Subcutaneous adipose tissue (tissue), 4 donors: ENCODE results near the gene MARCHF3. TPM values are rescaled to one million over a fixed set of nuclear protein-coding genes. Genes with fewer than 3 reads are reported as not detected.

Experiments used
- total RNA-seq, 4 donors: library from RNA; depleted of rRNA; stranded (reverse); fragments of >200 nt; gene quantifications; one replicate each; pipeline ENCODE4 v1.1.0, GENCODE V29; 2016
- TF ChIP-seq, protein P1 (sequence below): fragments of 450-650 bp; IDR thresholded peaks from one replicate; pipeline ENCODE4 v1.5.1; 2016; ENCODE audit warnings: low read depth, mild to moderate bottlenecking, control low read depth, antibody characterized with exemption, moderate library complexity

MARCHF3 gene
- total RNA-seq, 4 donors from 2014 or later = 5.8 to 30.7 (median 14.6) TPM

- TF ChIP-seq, protein P1, sequence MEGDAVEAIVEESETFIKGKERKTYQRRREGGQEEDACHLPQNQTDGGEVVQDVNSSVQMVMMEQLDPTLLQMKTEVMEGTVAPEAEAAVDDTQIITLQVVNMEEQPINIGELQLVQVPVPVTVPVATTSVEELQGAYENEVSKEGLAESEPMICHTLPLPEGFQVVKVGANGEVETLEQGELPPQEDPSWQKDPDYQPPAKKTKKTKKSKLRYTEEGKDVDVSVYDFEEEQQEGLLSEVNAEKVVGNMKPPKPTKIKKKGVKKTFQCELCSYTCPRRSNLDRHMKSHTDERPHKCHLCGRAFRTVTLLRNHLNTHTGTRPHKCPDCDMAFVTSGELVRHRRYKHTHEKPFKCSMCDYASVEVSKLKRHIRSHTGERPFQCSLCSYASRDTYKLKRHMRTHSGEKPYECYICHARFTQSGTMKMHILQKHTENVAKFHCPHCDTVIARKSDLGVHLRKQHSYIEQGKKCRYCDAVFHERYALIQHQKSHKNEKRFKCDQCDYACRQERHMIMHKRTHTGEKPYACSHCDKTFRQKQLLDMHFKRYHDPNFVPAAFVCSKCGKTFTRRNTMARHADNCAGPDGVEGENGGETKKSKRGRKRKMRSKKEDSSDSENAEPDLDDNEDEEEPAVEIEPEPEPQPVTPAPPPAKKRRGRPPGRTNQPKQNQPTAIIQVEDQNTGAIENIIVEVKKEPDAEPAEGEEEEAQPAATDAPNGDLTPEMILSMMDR = no peak
Measured at GRCh38 chr5:127060470-127060985, 30.2 kb upstream of the MARCHF3 start.

DNA sequence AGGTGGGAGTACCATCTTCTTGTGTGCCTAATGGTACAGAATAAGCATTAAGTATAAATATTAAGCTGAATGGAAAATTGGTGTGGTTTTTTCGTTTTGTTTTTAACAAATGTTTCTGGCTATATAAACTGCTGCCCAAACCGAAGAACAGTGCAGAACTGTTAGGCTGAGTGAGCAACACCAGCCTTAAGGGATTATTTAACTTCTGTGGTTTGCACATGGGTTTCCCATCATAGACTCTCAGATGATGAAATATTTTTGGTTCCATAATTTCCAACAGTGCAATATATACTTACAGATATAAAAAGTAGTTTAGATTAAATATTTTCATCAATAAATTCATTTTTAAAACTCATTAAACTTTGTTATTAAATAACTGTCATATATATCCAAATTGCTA lies 26.5 kb upstream of the MARCHF3 start:
- TF ChIP-seq, protein P1 = no peak

DNA sequence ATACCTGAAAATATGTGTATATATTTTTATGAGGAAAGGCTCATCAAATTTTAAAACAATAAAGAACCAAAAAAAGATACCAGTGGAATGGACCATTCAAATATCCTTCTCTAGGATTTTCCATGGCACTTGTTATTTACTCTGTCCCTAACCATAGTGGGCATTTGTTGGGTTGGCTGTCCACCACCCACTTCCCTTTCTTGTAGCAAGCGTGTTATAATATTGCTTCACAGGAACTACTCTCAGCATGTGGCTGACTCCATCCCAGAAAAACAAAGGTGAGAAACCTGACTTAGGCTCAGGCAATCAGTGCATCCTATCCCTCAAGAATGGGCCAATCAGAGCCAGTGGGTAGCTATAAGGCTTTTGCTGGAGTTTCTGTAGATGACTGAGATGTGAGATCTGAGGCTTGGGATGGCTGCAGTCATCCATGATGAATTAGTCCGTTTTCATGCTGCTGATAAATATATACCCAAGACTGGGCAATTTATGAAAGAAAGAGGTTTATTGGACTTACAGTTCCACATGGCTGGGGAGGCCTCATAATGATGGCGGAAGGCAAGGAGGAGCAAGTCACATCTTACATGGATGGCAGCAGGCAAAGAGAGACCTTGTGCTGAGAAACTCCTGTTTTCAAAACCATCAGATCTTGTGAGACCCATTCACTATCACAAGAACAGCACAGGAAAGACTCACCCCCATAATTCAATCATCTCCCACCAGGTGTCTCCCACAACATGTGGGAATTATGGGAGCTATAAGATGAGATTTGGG lies 25.7 kb upstream of the MARCHF3 start:
- TF ChIP-seq, protein P1 = no peak

DNA sequence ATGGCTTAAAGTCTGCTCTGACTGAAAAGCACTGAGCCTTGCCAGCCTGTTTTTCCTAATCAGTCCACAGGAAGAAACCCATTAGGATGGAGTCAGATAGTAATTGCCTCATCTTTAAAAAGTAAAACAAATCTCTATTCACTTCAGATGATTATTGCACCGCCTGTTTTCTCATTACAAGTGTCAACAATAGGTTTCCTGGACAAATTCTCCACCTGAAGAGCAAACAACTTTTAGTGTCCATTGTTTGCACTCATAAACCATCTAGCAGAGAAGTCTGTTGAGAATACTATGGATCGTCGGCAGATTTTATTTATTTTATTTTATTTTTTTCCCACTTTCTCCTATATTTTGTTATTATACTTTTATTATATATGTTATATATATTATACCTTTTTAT lies 22.7 kb upstream of the MARCHF3 start:
- TF ChIP-seq, protein P1 = no peak

- TF ChIP-seq, protein P1 = no peak
Measured at GRCh38 chr5:127051591-127051990, 21.2 kb upstream of the MARCHF3 start.

DNA sequence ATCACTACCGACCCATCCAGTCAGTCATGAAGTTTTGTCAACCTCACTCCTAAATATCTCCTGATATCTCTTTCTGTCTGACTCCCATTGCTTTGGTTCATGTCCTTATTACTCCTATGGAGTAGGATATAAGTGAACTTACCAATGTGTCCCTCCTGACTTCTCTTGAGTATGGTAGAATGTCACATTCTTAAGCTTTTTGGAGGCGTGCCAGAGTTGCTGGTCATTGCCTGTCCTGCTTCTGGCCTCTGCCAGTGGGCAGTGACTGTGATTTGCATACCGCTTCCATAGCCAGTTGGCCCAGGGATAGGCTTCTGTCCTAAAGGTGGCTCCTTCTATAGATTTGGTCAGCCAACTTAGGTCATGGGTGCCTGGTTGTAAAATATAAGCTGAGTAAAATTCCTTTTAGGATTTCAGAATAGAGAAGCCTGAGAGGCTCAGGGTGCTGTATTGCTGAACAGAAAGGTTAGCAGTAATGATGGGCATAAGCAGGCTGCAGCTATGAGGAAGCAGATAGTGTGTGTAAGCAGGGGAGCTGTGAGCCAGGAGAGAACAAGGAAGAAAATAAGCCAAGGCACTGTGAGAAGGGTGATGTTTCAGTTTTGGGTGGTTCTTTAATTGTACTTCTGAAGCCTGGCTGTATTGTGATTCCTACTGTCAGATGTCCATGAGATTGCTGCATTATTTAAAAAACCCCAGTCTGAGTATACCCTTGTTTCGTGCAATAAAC lies 16.1 kb upstream of the MARCHF3 start:
- TF ChIP-seq, protein P1 = no peak

DNA sequence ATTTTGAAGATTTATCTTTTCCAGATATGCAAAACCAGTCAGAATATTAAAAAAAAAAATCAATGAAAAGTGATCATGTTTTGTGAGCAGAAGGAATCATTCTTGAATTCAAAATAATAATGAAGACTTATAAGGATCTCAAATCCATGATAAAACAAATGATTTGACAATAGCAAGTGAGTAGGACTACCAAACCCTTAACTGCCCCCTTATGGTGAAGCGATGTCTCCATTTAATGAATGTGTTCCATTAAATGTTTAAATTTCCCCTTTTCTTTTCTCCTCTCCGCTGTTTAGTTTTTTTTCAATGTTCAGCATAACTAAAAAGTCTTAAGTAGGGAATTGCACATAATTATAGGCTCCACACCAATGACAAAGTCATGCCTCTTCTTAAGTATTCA lies 12.2 kb upstream of the MARCHF3 start:
- TF ChIP-seq, protein P1 = no peak
